GM21360 (cell line): Measurements from ENCODE around the gene CMSS1.

Experiments
- ATAC-seq: cut with Tn5 transposase; IDR thresholded peaks from one replicate; pipeline ENCODE4 v1.9.1; 2021; ENCODE audit warnings: mild to moderate bottlenecking, moderate library complexity; ENCODE audit not compliant: unreplicated experiment

Gene CMSS1

DNA sequence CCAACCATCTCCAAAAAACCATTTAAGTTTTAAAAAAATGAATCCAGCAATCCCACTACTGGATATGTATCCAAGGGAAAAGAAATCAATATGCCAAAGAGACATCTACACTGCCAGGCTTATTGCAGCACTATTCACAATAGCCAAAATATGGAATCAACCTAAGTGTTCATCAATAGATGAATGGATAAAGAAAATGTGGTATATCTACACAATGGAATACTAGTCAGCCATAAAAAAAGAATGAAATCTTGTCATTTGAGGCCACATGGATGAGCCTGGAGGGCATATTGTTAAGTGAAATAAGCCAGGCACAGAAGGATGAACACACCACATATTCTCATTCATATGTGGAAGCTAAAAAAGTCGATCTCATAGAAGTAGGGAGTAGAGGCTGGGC is 160.6 kb downstream of the CMSS1 start:
- no peak for ATAC-seq

DNA sequence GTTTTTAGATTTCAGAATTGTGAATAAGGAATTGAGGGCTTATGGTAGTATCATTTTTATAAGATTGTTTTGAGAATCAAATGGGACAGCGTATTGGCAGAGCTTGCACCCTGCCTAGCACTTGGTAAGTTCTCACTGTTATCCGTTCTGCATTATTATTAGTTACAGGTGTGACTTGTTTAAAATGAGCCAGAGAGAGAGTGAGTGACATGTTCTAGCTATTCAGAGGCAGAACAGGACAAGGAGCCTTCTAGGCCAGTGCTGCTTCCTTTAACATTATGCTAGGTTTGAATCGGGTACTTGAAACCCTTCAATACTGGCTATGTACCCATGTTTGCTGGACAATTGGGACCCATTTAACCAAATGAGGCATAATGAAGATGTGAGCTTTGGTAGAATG is 162.9 kb downstream of the CMSS1 start:
- ATAC-seq = no peak

DNA sequence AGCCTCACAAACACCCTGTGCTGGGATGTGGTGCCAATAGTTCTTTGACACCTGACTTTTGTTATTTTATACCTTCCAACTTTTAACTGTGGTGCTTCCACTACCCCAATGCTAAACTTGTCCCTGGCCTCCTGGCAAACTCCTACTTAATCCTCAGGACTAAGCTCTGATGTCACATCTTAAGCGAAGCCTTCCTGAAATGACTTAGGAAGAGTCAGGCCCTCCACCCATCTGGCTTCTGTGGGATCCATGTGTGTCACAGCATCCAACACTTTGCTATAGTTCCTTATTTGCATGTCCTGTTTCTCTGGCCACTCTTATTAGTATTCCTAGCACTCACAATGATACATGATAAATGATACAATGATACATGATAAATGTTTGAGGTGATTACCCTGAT is 163.5 kb downstream of the CMSS1 start:
- ATAC-seq = no peak

- no peak for ATAC-seq
Observed at GRCh38 chr3:99982650-99983049, 165.0 kb downstream of the CMSS1 start.

DNA sequence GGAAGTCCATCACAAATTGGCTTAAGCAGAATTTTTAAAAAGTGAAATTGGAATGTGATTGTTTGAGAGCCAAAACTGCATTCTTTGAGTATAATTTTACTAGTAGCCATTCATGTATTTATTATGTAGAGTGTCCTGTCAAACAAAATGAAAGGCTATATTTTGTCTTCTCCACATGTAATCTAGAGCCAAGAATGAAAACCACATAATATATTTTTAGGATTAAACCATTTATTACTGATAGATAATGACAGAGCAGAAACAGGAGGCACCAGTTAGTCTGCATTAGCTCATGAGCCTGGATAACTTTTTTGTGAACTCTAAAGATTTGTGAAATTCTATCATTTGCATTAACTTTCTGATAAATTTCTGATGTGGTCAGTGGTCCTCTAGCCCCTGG is 166.5 kb downstream of the CMSS1 start:
- ATAC-seq = no peak

- ATAC-seq = no peak
Observed at GRCh38 chr3:99984668-99985067, 167.0 kb downstream of the CMSS1 start.

DNA sequence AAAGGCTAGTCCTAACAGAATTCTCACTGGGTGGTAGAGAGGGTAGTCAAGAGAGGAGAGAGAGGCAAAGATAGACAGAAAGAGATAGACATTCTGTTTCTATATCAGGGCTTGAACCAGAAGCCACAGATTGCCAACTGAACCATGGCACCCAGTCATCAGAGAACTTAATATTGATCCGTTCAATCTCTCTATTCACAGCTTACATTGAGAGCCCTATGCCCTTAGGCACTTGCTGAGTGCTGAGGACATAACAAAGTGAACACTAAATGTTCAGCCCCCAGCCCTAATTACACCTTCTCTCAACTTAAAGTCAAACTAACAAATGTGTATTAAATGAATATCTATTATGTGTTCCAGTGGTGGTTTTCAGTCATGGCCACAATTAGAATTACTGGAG is 172.5 kb downstream of the CMSS1 start:
- ATAC-seq = no peak

DNA sequence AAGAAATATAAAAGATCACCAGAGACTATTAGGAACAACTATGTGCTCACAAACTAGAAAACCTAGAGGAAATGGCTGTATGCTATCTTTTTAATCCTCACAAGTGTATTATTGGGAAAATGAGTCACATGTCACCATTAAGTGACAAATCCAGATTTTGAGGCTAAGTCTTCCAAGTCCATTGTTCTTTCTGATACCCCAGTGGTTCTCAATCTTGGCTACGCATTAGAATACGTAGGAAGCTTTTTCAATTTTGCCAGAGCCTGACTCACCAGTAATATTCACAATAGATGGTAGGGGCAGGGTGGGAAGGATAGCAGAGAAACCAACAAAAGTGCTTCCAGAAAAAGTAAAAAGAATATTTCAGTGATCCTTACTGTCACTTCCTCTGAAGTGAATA is 179.6 kb downstream of the CMSS1 start:
- ATAC-seq = no peak

DNA sequence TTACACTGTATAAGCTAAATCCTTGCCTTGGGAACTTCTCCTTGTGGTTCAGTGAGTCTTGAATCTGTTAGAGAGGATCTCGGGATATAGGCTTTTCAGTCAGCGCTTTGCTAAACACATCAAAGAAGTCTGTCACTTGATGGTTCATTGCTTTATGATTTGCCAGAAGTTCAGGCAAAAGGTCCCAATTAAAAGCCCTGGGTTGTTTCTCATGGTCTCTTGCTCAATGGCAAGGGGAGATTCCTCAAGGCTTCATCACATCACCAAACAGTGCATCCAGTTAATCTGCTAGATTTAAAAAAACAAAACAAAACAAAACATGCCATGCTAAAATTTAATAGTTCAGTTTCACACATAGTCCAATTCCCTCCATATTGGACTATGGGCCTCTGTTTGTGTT is 181.9 kb downstream of the CMSS1 start:
- no peak for ATAC-seq

DNA sequence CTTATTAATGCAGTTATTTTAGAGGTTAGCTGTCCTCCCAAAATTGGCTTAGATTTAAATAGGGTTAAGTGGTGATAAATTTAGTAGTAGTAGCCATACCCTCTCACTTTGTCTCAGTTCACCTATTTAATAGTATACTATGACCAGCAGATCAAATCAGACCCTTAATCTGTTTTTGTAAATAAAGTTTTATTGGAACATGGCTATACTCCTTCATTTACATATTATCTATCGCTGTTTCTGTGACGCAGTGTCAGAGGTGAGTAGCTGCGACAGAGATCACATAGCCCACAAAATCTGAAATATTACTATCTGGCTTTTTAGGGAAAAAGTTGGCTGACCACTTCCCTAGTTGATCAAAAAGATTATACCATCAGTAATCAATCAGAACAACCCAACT is 183.4 kb downstream of the CMSS1 start:
- ATAC-seq = no peak

GRCh38 chr3:100001526-100002270 is 184.0 kb downstream of the CMSS1 start:
- no peak for ATAC-seq

DNA sequence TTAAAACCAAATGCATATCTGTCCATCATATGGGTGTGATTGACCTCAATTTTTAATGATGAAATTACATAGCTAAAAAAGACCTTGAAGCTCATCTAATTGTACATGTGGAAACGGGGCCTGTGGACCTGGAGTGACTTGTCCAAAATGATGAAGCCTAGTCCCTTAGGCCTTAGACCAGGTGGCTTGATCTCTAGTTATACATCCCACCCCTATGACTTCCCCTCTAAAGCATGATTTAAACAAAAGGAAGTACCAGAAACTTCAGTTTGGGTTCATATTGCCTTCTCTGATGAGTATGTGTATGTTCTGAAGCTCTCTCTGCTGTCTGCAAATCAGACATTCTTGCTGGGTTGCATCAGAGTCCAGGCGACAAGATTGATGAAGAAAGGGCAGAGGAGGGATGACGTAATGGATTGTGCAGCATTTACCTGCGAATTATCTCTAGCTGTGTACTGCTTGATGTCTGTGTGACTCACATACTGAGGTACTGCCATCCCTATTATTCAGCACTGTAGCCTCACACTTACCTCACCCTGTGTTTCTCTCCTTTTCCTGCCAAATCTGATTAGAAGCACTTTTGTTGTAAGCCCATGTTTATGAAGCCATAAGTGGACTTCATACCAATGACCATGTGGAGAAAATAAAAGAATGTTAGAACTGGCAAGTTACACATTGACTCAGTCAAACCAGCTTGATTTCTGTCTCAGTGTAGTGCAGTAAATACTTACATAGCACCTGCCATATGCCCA is 185.1 kb downstream of the CMSS1 start:
- no peak for ATAC-seq

DNA sequence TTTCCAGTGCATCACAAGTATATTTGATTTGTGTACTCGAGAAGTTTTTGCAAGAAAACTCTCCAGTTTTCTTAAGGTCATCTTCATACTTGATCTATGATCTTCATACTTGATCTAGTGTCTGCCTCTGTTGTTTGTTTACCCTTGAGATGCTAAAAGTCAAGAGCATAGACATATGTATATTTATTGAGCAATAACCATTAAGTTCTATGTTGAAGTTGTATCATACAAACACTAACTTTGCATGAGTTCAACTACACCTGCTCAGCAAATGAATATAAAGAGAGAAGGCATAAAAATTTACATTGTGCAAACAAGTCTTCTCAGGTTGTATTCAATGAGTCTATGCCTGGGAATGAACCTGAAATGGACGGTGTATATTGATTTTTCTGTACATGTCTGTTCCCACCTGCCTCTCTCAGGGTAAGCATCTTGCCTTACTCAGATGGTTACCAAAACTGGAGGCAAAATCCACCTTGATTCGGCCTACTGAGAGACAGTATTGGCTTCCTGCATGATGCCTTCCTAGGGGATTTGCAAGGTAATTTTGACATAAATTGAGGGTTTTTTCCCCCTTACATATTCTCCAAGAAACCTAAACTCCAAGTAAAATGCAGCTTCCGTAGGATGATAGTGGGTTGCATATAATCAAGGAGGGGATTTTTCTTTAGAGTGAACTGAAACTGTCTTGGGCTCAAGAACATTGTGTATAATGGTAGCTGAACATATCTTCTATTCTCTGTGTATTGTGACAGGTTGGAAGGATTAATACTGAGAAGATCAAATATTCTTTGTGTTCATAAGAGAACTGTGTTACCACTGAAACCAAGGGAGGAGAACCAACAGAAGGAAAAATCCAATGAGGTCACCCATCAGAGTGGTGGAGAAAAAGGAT is 186.2 kb downstream of the CMSS1 start:
- no peak for ATAC-seq

DNA sequence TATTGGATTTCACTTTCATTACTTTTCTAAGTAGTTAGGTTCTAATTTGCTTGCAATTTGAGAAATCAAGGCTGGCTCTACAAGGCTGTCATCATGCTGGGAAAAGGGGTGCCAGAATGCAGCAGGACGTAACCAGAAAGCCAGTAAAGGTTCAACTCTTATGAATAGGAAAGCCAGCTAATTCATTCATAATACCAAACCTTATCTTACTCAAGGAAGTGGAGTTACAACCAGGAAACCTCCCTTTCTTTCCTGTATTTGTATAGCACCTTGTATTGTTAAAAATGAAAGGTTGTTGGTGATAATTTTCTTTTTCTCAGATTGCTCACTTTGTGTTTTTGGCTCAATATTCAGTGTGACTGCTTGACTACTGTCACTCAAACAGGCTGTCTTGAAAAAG is 187.3 kb downstream of the CMSS1 start:
- ATAC-seq = no peak

- ATAC-seq = no peak
Observed at GRCh38 chr3:100005665-100006393, 188.2 kb downstream of the CMSS1 start.

DNA sequence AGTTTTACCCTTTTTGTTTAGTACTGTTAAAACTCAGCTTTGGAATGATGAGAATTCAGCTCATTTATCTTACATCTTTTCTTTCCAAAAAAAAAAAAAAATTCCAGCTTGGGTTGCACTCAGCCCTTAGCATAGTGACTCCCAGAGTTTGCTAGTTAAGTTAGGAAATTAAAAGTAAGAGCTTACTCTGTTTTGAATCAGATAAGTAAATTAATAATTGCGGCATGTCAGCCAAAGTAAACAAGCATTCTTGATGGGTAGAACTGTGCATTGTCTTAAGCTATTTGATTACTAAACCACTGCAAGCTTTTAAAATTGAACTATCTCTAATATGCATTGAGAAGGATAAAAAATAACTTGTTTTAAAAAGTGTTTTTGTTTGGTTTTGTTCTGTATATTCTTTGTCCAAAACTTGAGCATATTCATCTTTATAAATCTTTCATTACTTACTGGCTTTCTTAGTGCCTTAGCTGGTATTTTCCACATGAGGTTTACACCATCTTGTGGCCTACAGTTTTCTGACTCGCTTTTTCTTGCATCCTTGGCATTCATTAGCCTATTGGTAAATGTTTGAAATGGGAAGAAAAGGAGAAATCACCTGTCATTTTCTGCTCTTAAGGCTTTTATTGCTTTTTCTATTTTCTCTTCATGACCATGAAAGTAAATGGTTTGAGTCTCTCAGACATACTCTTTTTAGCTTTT is 189.1 kb downstream of the CMSS1 start:
- ATAC-seq = no peak

DNA sequence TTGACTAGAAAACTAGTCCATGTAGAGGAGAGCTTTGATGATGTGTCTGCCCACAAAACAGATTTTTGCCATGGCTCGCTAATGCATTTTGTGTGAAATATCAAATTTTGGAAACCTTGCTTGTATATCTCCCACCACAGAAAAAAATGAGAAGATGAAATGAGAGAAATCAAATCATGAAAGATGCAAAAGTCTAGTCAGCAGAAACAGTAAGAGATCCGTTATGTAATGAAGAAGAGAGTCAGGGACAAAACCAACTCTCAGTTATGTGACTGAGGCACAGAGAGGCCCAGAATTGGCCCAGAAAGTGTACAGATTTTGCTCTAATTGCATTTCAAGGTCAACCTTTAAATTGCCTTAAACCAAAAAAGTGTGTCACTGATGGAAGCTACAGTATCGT is 189.7 kb downstream of the CMSS1 start:
- no peak for ATAC-seq

- ATAC-seq = no peak
Observed at GRCh38 chr3:100008081-100008698, 190.5 kb downstream of the CMSS1 start.

DNA sequence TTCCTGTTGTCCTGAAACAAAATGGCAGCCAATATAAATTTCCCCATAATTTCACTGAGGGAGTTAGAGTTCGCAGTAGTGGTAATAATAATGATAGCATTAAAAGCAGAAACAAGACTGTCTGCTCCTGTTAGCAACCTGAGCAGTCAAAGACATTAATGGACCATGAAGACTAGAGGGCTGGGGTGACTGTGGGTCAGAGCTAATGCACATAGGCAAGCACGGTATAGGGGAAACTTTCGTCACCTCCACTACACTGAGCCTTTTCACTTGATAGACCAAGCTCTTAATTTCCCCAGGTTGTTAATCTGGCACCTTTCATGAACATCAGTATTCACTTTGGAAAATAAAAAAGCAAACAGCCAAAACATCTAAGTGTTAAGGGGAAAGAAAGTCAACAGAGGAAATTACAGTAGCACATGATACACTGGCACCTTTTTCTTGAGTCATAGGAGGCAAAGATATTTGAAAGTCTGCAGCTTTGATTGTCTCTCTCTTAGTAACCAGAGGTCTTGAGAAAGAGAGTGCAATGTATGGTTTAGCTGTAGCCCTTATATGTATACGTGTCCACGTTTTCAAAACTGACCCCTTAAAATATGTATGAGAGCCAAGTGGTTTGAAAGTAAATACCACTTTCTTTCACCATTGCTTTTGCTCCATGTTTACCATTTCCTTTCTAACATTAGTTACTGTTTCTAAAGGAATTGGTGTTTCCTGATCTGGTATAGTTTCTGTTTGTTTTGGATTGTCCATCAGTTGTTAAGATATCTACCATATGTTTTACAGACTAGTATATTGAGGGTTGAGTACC is 191.8 kb downstream of the CMSS1 start:
- ATAC-seq = no peak
